ENCODE data around the gene DYNC2H1.
A peak's percentile ranks its signal among the peaks of the same experiment; 100 is the strongest.

DYNC2H1 gene

DNA sequence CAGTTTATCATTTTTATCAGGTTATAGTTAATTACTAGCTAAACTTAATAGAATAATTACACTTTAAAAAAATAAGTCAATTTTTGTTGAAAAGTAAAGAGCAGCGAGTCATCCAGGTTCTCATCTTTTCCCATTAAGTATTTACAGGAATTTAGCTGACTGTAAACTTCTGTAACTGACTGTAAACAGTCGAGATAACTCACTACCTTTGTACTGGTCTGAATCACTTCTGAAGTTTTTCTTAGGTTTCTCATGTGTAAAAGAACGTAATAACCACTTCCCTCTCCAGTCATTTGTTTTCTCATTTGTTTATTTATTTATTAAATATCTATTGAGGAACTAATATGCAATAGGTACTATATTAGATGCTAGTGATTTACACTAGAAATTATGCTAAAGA lies 270.8 kb downstream of the DYNC2H1 start:
- DNase-seq = no peak

DNA sequence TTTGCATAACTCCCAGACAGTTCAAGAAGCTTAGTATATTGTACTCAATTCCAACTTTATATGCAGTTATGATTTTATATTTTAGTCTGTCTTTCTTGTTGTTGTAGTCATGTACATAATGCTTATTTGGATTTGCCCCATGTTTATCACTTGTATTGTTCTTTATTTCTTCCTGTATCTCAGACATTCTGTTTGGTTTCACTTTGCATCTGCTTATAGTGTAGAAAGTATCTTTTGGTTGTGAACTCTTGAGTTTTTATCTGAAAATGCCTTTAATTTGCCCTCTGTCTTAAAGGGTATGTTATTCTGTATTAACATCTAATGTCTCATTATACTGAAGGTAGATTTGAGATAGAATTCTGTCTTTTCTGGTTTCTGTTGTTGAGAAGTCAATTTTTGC lies 275.4 kb downstream of the DYNC2H1 start:
- no peak for DNase-seq

GRCh38 chr11:103395612-103396011 lies 286.4 kb downstream of the DYNC2H1 start:
- DNase-seq = no peak

- DNase-seq = no peak
Observed at GRCh38 chr11:103396237-103396636, 287.0 kb downstream of the DYNC2H1 start.

DNA sequence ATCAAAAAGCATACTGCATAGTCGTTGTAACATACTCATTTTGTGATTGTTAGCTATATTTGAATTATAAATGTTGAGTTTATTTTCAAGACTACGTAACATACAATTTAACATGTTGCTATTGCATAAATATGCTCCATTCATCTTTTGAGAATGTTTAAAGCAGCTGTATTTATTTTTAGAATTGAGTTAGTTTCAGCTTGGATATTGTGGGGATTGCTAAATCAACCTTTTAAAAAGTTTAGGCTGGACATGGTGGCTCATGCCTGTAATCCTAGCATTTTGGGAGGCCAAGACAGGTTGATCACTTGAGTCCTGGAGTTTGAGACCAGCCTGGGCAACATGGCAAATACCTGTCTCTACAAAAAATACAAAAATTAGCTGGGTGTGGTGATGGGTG lies 288.1 kb downstream of the DYNC2H1 start:
- DNase-seq = no peak

DNA sequence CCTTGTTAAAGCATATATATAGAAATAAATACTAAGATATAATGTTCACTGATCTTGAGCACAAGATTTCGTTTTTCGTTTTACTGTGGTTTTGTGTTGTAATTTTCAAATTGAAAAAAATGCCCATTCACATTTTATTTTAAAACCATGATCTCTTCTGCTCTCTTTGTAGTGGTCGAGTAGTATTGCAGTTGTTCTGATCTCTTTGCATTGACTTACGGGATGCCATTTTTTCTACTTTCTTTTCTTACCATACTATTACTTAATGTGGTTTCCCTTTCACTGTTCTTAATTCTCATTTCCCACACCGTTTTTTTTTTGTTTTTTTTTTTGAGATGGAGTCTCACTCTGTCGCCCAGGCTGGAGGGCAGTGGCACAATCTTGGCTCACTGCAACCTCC lies 289.6 kb downstream of the DYNC2H1 start:
- DNase-seq = no peak

GRCh38 chr11:103406357-103406756 lies 297.1 kb downstream of the DYNC2H1 start:
- no peak for DNase-seq

- DNase-seq = no peak
Observed at GRCh38 chr11:103407641-103408040, 298.4 kb downstream of the DYNC2H1 start.

- no peak for DNase-seq
Observed at GRCh38 chr11:103413266-103413888, 304.2 kb downstream of the DYNC2H1 start.

GRCh38 chr11:103418014-103418413 lies 308.8 kb downstream of the DYNC2H1 start:
- DNase-seq = no peak

DNA sequence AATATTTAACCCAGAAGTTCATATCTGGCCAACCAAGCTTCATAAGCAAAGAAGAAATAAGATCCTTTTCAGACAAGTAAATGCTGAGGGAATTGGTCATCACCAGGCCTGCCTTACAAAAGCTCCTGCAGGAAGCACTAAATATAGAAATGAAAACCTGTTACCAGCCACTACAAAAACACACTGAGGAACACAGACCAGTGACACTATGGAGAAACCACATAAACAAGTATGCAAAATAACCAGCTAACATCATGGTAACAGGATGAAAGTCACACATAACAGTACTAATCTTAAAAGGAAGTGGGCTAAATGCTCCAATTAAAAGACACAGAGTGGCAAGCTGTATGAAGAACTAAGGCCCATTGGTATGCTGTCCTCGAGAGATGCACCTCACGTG lies 311.4 kb downstream of the DYNC2H1 start:
- DNase-seq = no peak

DNA sequence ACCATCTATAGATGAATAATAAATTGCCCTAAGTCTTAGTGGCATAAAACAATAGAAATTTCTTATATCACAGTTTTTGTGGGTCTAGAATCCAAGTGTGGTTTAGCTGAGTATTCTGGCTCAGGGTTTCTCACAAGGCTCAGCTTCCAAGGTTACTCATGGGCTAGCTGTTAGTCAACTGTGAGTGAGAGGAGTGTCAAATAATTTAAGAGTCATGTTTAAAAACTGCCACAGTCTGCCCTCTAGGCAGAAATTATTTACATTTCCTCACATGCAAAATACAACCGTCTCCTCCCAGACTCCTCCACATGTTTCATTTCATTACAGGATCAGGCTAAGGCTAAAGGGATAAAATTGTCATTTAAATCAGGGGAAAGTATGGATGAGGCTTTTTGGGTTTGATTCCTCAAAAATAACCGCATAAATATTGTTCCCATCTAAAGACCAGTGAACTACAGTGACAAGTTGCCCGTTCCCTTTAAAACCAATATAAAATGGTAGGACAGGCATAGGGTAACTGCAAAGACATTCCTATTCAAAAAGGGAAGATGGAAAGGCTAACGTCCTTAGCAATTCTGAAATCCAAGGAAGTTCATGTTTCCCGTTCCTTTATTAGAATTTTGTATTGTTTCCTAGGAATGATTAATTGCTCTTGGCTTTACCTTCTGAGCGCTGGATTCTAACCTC lies 324.3 kb downstream of the DYNC2H1 start:
- no peak for DNase-seq

DNA sequence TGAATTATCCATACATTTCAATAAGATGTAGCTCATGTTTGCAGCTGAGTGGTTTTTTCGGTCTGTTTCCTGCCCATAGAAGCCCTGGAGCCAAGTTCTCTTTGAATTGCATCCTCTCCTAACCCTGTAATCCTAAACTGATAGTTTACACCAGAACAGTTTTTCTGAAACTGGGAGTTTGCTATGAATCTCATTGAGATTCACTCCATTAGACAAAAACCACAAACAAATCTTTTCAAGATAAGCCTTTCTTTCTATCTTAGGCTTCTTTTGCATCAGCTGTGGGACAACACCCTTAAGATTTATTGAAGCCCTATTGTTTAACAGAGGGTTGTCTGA lies 324.8 kb downstream of the DYNC2H1 start:
- no peak for DNase-seq

- DNase-seq = no peak
Observed at GRCh38 chr11:103436131-103436770, 327.0 kb downstream of the DYNC2H1 start.

- no peak for DNase-seq
Observed at GRCh38 chr11:103441021-103441420, 331.8 kb downstream of the DYNC2H1 start.

- DNase-seq = no peak
Observed at GRCh38 chr11:103448966-103449365, 339.7 kb downstream of the DYNC2H1 start.

- DNase-seq = no peak
Observed at GRCh38 chr11:103450241-103450640, 341.0 kb downstream of the DYNC2H1 start.

DNA sequence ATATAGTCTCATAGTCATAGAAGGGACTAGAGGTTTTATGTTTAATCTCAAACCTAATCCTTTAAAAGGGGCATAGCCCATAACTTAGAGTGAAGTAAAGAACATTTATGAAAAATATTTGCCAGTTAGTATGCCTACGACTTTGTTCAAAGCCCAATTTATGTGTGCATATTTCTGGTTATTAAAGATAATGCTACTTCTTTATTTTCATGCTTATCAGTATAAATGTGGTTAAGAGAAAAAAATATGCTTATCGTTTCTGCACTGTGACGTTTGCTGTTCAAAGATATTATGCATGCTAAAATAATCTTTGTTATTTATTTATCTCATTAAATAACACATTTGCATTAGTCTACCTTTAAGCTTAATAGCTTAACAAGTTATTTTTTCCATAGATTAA lies 343.9 kb downstream of the DYNC2H1 start:
- DNase-seq = no peak

DNA sequence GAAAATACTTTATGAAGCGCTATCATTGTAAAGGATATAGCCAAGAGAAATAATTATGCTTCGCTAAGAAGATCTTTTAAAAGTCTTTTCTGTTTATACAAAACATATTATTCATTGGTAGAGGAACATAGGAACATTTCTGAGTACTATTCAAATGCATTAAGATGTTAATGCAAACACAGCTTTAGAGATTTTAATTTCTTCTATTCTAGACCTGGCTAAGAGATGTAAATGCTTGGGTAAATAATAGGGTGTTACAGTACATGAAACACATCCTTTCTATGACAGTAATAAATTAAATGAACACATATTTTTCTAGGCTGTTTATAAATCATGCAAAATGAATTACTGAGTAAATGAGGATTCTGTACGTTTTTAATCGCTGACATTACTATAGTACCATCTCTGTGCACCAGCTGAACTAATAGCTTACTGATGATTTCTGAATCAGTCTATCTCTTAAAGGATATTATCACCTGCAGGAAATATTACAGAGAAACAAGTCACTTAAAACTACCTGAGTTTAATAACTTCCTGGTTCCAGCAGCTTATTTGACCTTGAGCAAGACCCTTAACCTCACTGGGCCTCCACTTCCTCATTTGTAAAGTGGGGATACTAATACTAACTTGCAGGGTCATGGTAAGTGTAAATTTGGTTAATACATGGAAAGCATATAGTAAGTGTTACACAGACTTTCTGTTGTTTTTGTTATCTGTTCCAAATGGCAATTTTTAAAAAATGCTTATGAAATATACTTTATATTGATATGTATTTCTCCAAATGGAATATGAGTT lies 344.9 kb downstream of the DYNC2H1 start:
- peak; percentile 4 for DNase-seq

GRCh38 chr11:103464420-103464819 lies 355.2 kb downstream of the DYNC2H1 start:
- DNase-seq = no peak

- no peak for DNase-seq
Observed at GRCh38 chr11:103465555-103466140, 356.4 kb downstream of the DYNC2H1 start.

- no peak for DNase-seq
Observed at GRCh38 chr11:103471546-103471945, 362.3 kb downstream of the DYNC2H1 start.

GRCh38 chr11:103476874-103477273 lies 367.6 kb downstream of the DYNC2H1 start:
- no peak for DNase-seq

Data from NCI-H1092 treated with DMSO at 0.1 percent for 48 hours (cell line).